ENCODE results near the gene ART1.
"Not testable (repeated sequence)": the region's sequence is repeated elsewhere in the genome, so short reads cannot be mapped to it uniquely, and the experiment has no call there.

The ART1 gene

GRCh38 chr11:3642071-3642951, 2.6 kb upstream of the ART1 start:
- peaks cover 14% of the 10 kb centered on the region for H3K4me1 Mint-ChIP-seq
- no peaks in the 10 kb centered on the region for H3K36me3 Mint-ChIP-seq (ENCODE audit: low read depth)
- peaks cover 6% of the 10 kb centered on the region for H3K9me3 Mint-ChIP-seq
- H3K4me3 Mint-ChIP-seq: peak overlapping the region; percentile 86 to 90 (median 90)
- peak overlapping the region; percentile 4 to 93 (median 85) for H3K27ac Mint-ChIP-seq
- TF ChIP-seq CTCF (IDR thresholded peaks at IDR 0.05; ENCODE audit: unreplicated experiment in 3 of 3): no peak
- peaks cover 14% of the 10 kb centered on the region for H3K27me3 Mint-ChIP-seq (ENCODE audit: low read depth)

GRCh38 chr11:3643102-3643546, 1.8 kb upstream of the ART1 start:
- peaks cover 20% of the 10 kb centered on the region for H3K27me3 Mint-ChIP-seq (ENCODE audit: low read depth)
- not testable (repeated sequence) for H3K36me3 Mint-ChIP-seq (ENCODE audit: low read depth); H3K9me3 Mint-ChIP-seq
- peaks cover 14% of the 10 kb centered on the region for H3K4me1 Mint-ChIP-seq
- peak overlapping the region in 2 of 3 experiments; percentile 4 to 93 for H3K27ac Mint-ChIP-seq
- peak overlapping the region; percentile 86 to 90 (median 90) for H3K4me3 Mint-ChIP-seq

GRCh38 chr11:3645552-3645951, 624 bp downstream of the ART1 start:
- Mint-ChIP-seq H3K4me1 (peaks cover 14% of the 10 kb centered on the region), H3K27ac (no peak overlapping the region), H3K36me3 (ENCODE audit: low read depth) (no peaks in the 10 kb centered on the region), H3K9me3 (peaks cover 6% of the 10 kb centered on the region), H3K4me3 (no peak overlapping the region), H3K27me3 (ENCODE audit: low read depth) (peaks cover 44% of the 10 kb centered on the region)
- no peak for TF ChIP-seq CTCF (IDR thresholded peaks at IDR 0.05; ENCODE audit: unreplicated experiment in 3 of 3)

GRCh38 chr11:3648843-3649242, 3.9 kb downstream of the ART1 start:
- not testable (repeated sequence) for H3K27ac Mint-ChIP-seq; H3K4me1 Mint-ChIP-seq; H3K9me3 Mint-ChIP-seq; H3K4me3 Mint-ChIP-seq; H3K36me3 Mint-ChIP-seq (ENCODE audit: low read depth)
- peaks cover 58% of the 10 kb centered on the region for H3K27me3 Mint-ChIP-seq (ENCODE audit: low read depth)

- H3K27ac Mint-ChIP-seq; H3K4me1 Mint-ChIP-seq; H3K9me3 Mint-ChIP-seq; H3K36me3 Mint-ChIP-seq (ENCODE audit: low read depth); H3K4me3 Mint-ChIP-seq: not testable (repeated sequence)
- peaks cover 58% of the 10 kb centered on the region for H3K27me3 Mint-ChIP-seq (ENCODE audit: low read depth)
These were observed 4.4 kb downstream of the ART1 start for GRCh38 chr11:3649374-3649773.

GRCh38 chr11:3652514-3652913, 7.6 kb downstream of the ART1 start:
- not testable (repeated sequence) for H3K4me3 Mint-ChIP-seq, H3K9me3 Mint-ChIP-seq
- peaks cover 44% of the 10 kb centered on the region for H3K27me3 Mint-ChIP-seq (ENCODE audit: low read depth)

GRCh38 chr11:3655547-3655946, 10.6 kb downstream of the ART1 start:
- TF ChIP-seq CTCF (IDR thresholded peaks at IDR 0.05; ENCODE audit: unreplicated experiment in 3 of 3): no peak
- peaks cover 14% of the 10 kb centered on the region for H3K27me3 Mint-ChIP-seq (ENCODE audit: low read depth)
- no peaks in the 10 kb centered on the region for H3K36me3 Mint-ChIP-seq (ENCODE audit: low read depth)
- no peaks in the 10 kb centered on the region for H3K4me1 Mint-ChIP-seq
- H3K4me3 Mint-ChIP-seq: no peak overlapping the region
- H3K9me3 Mint-ChIP-seq: no peaks in the 10 kb centered on the region
- no peak overlapping the region for H3K27ac Mint-ChIP-seq

More at GRCh38 chr11:3652514-3652913, 7.6 kb downstream of the ART1 start:
- H3K36me3 Mint-ChIP-seq (ENCODE audit: low read depth); H3K4me1 Mint-ChIP-seq; H3K27ac Mint-ChIP-seq: not testable (repeated sequence)

- not testable (repeated sequence) for H3K36me3 Mint-ChIP-seq (ENCODE audit: low read depth); H3K4me3 Mint-ChIP-seq; H3K27me3 Mint-ChIP-seq (ENCODE audit: low read depth); H3K9me3 Mint-ChIP-seq; H3K4me1 Mint-ChIP-seq; H3K27ac Mint-ChIP-seq
These were observed 12.4 kb downstream of the ART1 start for GRCh38 chr11:3657331-3657730.
